Measurements from ENCODE around the gene CADM2. TPM values are rescaled to one million over a fixed set of nuclear protein-coding genes. Genes with fewer than 3 reads are reported as not detected.

The CADM2 gene
- total and polyA plus RNA-seq, 2 experiments from 2014 or later, result 13.3 to 47.5 TPM

- no peak overlapping the region for H3K27ac ChIP-seq (ENCODE audit: low read depth)
- H3K4me3 ChIP-seq, result no peak overlapping the region
- H3K4me1 ChIP-seq (ENCODE audit: insufficient read depth), result peaks cover 5% of the 10 kb centered on the region
- H3F3A ChIP-seq (replicated peaks; ENCODE audit: low read depth), result no peaks in the 10 kb centered on the region
- H4K20me1 ChIP-seq (replicated peaks; ENCODE audit: insufficient read depth), result no peaks in the 10 kb centered on the region
- Mint-ChIP-seq H3K4me3 (no peak overlapping the region), H3K27me3 (ENCODE audit: insufficient read depth, low read depth, poor library complexity) (peaks cover 2% of the 10 kb centered on the region), H3K9me3 (peaks cover 3% of the 10 kb centered on the region; the same call in 2 of the 3 replicates), H3K4me1 (peaks cover 16% of the 10 kb centered on the region), H3K36me3 (ENCODE audit: low read depth) (no peaks in the 10 kb centered on the region), H3K27ac (no peak overlapping the region)
- no peak overlapping the region for H3K4me2 ChIP-seq
- DNase-seq (ENCODE audit: low spot score) (peak; percentile 6), ATAC-seq (no peak)
- H3K36me3 ChIP-seq (ENCODE audit: insufficient read depth), result no peaks in the 10 kb centered on the region
- H3K79me2 ChIP-seq (replicated peaks; ENCODE audit: insufficient read depth), result no peaks in the 10 kb centered on the region
- no peak overlapping the region for H2AFZ ChIP-seq
- no peaks in the 10 kb centered on the region for H3K9me2 ChIP-seq (ENCODE audit: insufficient read depth)
- no peak for TF ChIP-seq STAT1 (IDR thresholded peaks at IDR 0.05; ENCODE audit: unreplicated experiment)
- no peak for TF ChIP-seq REST (IDR thresholded peaks at IDR 0.05; ENCODE audit: unreplicated experiment)
- no peak for TF ChIP-seq EZH2phosphoT487 (IDR thresholded peaks at IDR 0.05; ENCODE audit: unreplicated experiment)
- TF ChIP-seq, protein P1, sequence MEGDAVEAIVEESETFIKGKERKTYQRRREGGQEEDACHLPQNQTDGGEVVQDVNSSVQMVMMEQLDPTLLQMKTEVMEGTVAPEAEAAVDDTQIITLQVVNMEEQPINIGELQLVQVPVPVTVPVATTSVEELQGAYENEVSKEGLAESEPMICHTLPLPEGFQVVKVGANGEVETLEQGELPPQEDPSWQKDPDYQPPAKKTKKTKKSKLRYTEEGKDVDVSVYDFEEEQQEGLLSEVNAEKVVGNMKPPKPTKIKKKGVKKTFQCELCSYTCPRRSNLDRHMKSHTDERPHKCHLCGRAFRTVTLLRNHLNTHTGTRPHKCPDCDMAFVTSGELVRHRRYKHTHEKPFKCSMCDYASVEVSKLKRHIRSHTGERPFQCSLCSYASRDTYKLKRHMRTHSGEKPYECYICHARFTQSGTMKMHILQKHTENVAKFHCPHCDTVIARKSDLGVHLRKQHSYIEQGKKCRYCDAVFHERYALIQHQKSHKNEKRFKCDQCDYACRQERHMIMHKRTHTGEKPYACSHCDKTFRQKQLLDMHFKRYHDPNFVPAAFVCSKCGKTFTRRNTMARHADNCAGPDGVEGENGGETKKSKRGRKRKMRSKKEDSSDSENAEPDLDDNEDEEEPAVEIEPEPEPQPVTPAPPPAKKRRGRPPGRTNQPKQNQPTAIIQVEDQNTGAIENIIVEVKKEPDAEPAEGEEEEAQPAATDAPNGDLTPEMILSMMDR (conservative IDR thresholded peaks at IDR 0.05; ENCODE audit: low read depth in 2 of 2), result no peak
- no peaks in the 10 kb centered on the region for H3K27me3 ChIP-seq (ENCODE audit: insufficient read depth)
These were observed 474.5 kb downstream of the CADM2 start for GRCh38 chr3:85433319-85433718.

DNA sequence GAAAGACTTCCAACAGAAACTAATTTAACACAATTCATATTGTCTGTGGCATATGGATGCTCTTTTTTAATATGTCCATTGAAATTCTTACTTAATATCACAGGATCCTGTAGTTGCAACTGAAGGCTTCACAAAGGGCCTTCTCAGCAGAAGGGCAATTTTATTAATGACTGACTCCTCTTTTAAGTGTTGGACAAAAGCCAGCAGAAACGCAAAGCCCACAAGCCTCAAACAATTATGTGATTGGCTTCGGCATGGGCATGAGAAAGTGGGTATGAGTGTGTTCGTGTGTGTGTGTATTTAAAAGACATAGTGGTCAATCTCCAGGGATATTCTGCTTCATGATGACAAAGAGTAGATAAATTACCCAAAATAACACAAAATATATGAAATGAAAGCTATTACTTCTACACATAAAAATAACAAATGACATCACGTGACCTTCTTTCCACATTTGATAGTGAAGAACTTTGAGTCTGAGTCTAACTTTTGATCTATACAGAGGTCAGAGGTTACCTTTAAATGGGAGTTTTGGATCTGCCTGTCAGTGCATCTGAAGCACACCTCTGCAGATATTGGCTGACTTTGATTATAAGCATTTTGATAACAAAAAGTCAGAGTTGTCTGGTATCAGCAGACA, 496.9 kb downstream of the CADM2 start:
- H3K4me1 Mint-ChIP-seq, result no peaks in the 10 kb centered on the region; the same call in 2 of the 3 replicates
- no peaks in the 10 kb centered on the region for H3K36me3 Mint-ChIP-seq (ENCODE audit: low read depth)
- no peak overlapping the region for H2AFZ ChIP-seq
- no peak overlapping the region for H3K27ac ChIP-seq (ENCODE audit: low read depth)
- H3K4me2 ChIP-seq, result no peak overlapping the region
- H3K4me1 ChIP-seq (ENCODE audit: insufficient read depth), result no peaks in the 10 kb centered on the region
- H4K20me1 ChIP-seq (replicated peaks; ENCODE audit: insufficient read depth), result no peaks in the 10 kb centered on the region
- no peaks in the 10 kb centered on the region for H3K79me2 ChIP-seq (replicated peaks; ENCODE audit: insufficient read depth)
- no peak overlapping the region for H3K4me3 ChIP-seq
- no peaks in the 10 kb centered on the region for H3F3A ChIP-seq (replicated peaks; ENCODE audit: low read depth)
- H3K27me3 ChIP-seq (ENCODE audit: insufficient read depth), result no peaks in the 10 kb centered on the region
- H3K36me3 ChIP-seq (ENCODE audit: insufficient read depth), result no peaks in the 10 kb centered on the region
- no peak overlapping the region for H3K27ac Mint-ChIP-seq
- no peak for DNase-seq (ENCODE audit: low spot score)
- no peaks in the 10 kb centered on the region for H3K9me3 Mint-ChIP-seq
- no peaks in the 10 kb centered on the region for H3K27me3 Mint-ChIP-seq (ENCODE audit: insufficient read depth, low read depth, poor library complexity)
- ATAC-seq, result no peak
- no peak overlapping the region for H3K4me3 Mint-ChIP-seq
- H3K9me2 ChIP-seq (ENCODE audit: insufficient read depth), result no peaks in the 10 kb centered on the region
- TF ChIP-seq EZH2 (IDR thresholded peaks at IDR 0.05; ENCODE audit: low read depth, unreplicated experiment) (no peak), JUNB (IDR thresholded peaks at IDR 0.05; ENCODE audit: unreplicated experiment) (no peak), ETS1 (IDR thresholded peaks at IDR 0.05) (no peak), REST (IDR thresholded peaks at IDR 0.05; ENCODE audit: unreplicated experiment) (no peak), STAT1 (IDR thresholded peaks at IDR 0.05; ENCODE audit: unreplicated experiment) (no peak), ZNF331 (CRISPR knock-in tag; IDR thresholded peaks at IDR 0.05; ENCODE audit: low read depth) (no peak), POLR2AphosphoS5 (IDR thresholded peaks at IDR 0.05; ENCODE audit: low read depth) (no peak), EZH2phosphoT487 (IDR thresholded peaks at IDR 0.05; ENCODE audit: unreplicated experiment) (no peak), NANOG (IDR thresholded peaks at IDR 0.05; ENCODE audit: borderline replicate concordance) (no peak), CREB1 (CRISPR knock-in tag; IDR thresholded peaks at IDR 0.05; ENCODE audit: low read depth) (no peak)
- TF ChIP-seq, protein P1 (conservative IDR thresholded peaks at IDR 0.05; ENCODE audit: low read depth in 2 of 2), result no peak
